IPS DF 4.7 (cell line): Measurements from ENCODE around the gene PRKAR1A.
"Not testable (repeated sequence)": the region's sequence is repeated elsewhere in the genome, so short reads cannot be mapped to it uniquely, and the experiment has no call there.

Experiments
- DNase-seq: peaks from one replicate; pipeline ENCODE4 v3.0.0-alpha.2; 2013; ENCODE audit warnings: low spot score; ENCODE audit errors: extremely low read depth

Gene PRKAR1A

DNA sequence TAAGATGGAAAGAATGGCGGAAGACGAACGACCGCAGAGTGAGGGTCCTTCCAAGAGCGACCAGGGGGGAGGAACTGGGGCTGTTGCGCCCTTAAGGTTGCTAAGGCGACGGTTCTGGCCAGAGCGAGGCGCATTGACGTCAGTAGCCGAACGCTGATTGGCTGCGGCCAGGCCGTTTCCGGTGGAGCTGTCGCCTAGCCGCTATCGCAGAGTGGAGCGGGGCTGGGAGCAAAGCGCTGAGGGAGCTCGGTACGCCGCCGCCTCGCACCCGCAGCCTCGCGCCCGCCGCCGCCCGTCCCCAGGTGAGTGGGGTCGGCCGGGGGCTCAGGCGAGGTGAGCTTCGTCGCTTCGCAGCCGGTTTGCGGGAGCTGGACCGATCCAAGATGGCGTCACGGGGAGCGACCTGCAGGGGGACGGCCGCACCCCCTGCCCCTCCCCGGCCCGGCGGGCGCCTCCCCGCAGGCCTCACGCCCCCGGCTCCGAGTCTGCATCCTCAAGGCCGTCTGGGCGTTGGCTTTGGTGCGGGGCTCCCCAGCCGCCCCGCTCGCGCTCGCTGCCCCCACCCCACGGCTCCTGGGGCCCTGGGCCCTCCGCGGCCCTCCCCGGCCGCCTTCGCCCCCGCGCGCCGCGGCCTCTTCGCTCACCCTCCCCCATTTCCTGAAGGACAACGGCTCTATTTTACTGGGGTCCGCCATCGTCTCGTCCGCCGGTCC lies at the start of gene PRKAR1A:
Gene PRKAR1A, plus strand, starts transcription at position 184 of the 713 bp plus-strand sequence. CDS start 2,970 bp downstream, outside the sequence.
- peak; percentile 71 for DNase-seq

DNA sequence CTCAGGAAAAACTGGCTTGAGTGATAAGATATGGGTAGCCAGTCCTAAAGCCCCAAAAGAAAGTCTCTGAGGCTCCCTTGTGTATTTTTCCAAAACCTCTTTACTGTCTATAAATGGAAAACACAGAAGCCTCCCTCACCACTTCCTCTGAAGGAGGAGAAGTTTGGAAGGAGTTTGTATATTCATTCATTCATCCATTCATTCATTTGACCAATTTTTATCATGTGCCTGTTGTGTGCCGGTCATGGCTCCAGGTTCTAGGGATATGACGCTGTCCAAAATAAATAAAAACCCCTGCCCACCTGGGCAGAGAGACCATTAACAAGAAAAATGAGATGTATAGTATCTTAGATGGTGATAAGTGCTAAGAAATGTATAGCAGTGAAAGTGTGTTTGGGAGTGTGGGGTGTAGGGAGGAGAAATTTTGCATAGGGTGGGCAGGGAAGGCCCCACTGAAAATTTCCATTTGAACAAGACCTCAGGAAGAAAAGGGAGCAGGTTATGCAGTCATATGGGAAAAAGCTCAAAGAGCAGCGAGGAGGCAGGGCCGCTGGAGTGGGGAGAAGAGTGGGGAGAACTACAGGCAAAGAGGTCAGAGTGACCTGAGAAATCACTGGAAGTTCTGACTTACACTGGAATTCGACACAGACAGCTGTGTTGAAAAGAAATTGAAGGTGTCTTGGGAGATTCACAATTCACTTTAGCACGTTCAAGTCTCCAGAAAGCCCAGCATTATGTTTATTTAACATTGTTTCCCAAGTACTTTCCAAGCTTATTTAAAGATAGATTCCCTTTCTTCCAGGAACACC lies 48.8 kb upstream of the PRKAR1A start:
- no peak for DNase-seq

DNA sequence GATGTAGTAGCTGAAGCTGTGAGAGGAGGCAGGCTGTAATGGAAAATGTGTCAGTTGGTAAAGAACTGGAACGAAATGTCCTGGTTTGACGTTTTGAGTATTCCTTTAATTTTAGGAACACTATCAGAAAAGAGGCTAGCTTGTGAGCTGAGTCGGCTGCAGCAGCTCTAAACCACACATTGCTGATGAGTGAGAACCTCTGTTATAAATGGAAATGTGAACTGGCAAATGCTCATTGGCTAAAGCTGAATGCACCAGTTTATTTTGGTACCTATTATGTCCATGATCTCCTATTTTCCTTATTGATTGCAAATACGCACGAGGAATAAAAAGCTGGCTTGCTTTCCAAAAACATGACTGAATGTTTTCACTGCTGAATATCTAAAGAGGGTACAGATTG lies 43.9 kb upstream of the PRKAR1A start:
- no peak for DNase-seq

DNA sequence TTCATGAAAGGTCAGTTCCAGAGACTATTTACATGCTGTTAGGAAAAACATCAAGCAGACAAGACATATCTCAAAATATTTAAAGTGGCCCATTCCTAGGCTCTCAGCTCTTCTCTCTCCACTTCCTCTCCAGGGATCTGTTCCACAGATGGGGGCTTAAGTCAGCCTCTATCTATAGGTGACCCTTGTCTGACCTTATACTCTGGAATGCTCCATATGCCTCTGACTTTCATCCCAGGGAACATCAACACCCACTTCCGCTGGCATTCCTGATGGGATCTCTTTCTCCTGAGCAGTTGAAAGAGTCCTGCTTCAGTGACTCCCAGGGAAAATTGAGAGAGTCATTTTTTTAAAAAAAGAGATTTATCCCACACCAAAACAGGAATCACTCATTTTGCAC lies 43.4 kb upstream of the PRKAR1A start:
- DNase-seq, result no peak

DNA sequence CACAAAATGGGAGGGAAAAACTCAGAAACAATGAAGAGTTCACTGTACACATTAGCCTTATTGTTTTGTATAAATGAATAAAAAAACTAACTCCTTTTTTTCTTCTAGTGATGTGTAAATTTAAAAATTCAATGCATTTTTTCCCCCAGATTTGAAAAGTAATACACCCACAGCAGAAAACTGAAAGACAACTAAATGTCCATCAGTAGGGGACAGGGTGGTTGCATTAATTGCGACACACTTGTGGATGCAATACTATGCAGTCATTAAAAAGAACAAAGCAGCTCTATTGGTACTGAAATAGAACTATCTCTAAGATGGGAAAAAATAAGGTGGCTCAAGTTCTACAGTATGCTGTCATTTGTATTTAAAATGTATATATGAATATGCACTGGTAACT lies 41.3 kb upstream of the PRKAR1A start:
- no peak for DNase-seq

DNA sequence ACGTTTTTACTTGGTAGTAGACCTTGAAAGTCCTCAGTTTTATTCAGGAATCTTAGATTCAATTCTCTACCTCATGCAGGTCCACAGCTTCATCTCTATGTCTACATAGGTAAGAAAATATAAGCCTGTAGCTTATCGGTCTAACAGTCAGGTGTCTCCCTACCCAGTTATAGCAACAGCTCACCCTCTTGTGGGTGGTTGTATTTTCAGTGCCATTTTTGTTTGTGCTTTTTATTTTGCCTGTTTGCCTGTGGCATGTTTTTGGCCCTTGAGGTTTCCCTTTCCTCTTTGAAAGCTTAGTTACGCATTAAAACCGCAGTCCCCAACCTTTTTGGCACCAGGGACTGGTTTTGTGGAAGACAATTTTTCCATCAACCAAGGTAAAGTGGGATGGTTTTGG lies 31.3 kb upstream of the PRKAR1A start:
- DNase-seq, result no peak

DNA sequence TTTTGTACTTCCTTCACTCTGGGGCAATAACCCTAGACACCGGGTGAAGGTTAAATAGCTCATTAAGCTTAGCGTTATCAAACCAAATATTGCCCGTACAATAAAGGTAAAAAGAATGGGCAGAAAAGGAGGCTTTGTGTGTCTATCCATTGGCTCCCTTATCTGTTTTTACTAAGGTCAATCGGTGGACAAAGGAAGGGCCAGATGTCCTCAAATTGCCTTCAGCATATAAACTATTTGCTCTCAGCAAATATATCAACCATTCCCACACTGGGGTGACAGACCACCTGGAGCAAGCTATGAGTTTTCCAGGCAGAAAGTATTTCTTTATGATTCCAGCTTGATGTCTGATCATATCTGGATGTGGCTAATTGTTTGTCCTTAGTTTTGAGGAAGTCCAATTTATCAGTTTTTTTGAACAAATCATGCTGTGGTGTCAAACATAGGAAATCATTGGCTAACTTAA lies 29.6 kb upstream of the PRKAR1A start:
- DNase-seq, result no peak

DNA sequence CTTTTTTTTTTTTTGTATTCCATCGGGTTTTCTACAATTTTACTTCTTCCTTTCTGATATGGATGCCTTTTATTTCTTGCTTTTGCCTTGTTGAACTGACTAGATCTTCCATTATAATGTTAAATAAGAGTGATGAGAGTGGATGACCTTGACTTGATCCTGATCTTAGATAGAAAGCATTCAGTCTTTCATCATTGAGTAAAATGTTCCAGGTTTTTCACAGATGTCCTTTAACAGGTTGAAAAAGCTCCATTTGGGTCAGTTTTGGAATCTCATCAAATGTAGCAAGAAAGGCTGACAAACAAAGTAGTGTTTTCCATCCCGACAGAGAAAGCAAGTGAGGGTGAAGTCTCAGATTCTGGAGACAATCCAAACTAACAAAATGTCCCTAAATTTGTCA lies 27.8 kb upstream of the PRKAR1A start:
- DNase-seq, result no peak

DNA sequence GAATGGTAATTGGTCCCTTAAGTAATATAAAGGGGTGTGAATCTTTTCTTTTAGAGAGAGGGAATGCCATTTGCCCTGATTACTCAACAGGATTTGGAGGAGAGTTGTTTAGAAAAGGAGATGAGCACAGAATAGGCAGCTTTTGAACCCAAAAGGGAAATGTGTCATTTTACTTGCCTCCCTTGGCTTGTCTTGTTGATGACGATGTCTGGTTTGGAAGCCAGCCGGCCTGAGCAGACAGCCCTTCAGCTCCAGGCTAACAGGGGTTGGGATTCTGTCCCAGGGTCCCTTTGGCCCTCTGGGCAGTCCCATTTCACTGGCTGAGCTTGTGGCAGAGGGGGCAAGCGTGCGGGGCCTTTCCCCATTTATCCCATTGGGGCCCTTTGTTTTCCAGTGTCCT lies 22.3 kb upstream of the PRKAR1A start:
- no peak for DNase-seq

DNA sequence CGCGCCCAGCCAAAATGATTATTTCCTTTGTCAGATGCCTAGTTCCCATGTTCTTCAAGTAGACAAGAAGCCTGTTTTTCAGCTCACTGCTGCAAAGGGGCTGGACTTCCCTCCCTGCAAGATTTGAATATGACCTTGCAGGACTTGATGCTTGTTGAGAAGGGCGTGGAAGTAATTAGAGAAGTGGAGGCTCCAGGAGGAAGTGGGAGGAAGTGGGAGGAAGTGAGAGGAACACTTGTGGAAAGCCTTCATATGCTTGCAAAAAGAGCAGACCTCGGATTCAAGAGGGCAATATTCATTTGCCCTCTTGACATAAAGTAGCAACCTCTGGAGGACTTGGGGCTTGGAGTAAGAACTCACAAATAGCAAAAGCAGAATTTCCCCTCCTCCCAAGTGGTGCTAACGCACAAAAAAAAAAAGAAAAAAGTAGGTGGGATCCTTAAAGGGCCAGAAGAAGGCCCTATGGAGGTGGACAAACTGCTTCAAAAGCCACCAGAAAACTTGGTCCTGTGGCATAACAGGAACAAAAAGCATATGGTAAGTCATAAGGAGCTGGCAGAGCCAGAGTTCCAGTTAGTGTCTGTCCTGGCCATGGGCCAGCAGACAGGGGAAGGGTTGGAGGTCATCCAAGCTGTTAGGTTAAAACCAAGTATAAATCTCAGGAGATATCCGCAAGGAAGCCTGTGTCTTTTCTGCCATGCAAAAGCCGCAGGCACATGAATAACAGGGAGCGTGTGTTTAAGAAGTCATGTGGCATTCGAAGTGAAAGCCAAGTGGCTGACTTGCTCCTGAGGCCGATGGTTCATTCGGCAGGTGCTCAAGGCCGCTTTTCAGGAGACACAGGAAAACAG lies 20.6 kb upstream of the PRKAR1A start:
- no peak for DNase-seq

DNA sequence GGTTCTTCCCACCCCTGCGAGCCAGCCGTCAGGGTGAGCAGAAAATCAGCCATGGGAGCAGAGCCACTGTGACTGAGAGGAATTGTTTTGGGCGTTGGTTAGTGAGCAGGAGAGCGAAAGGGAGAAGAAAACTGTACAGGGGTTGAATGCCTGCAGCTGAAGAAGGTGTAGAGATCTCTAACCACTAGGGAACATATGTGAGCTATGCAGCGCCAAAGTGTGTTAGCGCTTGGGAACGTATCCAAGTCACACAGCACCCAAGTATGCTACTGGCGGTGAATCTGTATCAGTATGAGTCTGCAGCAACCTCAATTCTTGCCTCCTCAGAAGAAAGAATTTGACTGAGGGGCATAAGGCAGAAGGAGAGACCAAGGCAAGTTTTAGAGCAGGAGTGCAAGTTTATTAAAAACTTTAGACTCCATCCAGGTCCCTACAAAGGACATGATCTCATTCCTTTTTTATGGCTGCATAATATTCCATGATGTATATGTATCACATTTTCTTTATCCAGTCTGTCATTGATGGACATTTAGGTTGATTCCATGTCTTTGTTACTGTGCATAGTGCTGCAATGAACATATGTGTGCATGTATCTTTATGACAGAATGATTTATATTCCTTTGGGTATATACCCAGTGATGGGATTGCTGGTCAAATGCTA lies 19.7 kb upstream of the PRKAR1A start:
- DNase-seq, result not testable (repeated sequence)

DNA sequence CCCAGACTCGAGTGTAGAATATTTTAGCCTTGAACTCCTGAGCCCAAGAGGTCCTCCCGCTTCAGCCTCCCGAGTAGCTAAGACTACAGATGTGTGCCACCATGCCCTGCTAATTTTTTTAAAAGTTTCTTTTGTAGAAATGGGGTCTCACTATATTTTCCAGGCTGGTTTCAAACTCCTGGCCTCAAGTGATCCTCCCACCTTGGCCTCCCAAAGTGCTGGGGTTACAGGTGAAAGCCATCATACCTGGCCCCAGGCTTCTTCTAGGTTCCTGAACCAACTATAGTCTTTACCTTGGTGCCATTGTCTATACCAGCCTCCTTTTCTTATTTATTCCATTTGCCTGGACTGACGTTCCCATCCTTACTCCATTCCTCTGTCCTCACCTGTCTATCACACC lies 17.1 kb upstream of the PRKAR1A start:
- no peak for DNase-seq

DNA sequence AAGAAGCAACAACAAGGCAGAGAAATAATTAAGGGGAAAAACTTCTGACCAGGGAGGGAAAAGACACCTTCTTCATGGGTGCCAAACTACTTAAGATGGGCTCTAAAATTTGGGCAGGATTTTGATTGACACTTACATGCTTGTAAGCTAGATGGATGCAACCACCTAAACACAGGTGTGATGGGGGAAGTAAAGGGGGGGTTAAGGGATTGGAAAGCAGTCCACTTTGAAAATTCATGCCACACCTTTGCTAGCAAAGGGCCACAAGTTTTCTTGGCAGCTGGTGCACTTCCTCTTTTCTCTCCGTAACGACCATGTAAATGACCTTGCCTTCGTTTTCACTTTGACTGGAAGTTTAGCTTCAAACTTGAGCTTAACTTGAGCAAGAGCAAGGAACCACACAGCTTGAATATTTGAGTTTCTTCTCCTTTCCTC lies 14.3 kb upstream of the PRKAR1A start:
- DNase-seq, result no peak

DNA sequence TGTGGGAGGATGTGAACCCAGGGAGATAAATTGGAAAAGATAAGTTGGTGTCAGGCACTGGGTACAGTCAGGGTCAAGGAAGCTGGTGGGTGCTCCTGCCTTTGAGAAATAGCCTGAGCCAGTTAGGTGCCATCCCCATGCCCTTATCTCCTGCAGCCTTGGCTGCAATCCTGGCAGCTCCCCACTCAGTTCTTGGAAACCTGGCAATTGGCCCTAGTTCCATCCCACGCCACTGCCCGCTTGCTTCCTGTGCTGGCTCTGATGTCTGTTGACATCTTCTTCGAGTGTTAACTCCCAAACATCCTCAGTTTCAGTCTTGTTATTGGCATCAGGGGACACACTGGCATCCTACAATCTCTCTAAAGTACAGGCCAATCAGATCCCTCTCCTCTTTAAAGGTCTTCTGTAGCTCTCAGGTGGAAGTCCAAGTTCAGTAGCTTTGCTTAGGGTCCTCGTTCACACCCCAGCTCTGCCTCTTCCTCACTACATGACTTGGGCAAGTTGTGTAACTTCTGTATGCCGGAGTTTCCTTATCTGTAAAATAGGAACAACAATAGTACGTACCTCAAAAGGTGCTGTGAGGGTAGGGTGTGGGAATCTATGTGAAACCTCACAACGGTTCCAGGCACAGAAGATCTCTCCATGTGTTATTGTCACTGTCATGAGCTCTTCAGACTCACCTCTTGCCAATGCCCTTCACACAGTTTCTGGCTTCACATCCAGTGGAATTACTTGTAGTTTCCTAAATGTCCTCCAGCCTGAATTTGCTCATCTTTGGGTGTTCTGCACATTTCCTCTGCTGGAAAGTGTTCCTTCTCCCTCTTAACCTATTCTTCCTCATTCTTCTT lies 13.5 kb upstream of the PRKAR1A start:
- DNase-seq, result no peak

DNA sequence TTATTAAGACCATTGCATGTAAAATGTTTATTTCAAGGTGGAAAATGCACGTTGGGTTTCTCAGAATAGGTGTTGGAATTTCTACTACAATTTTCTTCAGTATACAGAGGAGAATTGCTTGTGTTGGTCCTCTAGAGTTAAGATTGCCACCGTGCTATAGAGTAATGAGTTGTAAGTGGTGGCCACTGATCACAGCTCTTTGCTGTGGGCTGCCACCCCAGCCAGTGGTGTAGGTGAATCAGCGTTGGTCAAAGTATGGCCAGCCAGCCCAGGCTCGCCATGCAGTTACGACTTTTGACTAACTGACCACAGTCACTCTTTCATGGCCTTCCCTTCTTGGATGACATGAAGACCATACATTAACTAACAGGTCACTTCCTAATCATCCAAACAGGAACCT lies 12.6 kb upstream of the PRKAR1A start:
- DNase-seq, result no peak

DNA sequence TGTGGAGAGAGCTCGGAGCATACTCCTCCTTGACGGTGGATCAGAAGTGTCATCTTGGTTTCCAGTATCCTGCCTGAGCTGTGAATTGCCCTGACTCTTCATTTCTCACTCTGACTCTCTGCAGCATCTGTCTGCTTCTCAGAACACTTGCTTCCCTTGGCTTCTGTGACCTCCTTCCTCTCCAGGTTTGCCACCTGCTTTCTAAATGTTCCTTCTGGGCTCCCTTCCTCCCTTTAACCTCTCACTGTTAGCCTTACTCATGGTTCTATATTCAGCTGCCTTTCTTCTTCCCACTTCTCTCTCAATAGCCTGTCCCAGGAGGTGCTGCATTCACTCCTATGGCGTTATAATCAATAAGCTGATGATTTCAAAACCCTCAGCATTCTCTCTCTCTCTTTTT lies 11.2 kb upstream of the PRKAR1A start:
- DNase-seq, result no peak

DNA sequence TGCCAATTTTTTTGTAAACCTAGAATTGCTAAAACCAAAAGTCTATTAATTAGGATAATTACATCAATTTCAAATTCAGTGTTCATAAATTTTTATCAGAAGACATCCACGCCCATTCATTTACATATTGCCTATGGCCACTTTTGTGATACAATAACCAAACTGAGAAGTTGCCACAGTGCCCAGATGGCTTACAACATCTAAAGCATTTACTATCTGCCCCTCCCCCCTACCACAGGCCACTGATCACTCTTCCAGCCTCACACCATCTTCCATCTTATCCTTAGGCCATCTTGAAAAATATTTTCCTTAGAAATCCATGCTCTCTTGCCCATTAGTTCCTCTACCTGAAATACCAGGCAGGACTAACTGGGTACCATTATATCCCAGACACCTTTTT lies 6.3 kb upstream of the PRKAR1A start:
- DNase-seq, result no peak

DNA sequence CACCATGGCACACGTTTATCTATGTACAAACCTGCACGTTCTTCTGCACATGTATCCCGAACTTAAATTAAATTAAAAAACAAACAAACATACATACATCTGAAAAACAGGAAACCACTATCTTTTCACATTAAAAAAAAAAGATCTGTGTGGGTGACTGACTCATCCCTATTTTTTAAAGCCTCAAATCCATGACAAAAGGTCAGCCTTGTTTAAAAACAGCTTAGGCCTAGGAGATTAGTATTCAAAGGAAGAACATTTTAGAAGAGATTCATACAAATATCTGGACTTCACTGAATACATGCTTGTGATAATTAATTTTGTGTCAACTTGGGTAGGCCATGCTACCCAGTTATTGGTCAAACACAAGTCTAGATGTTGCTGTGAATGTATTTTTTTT lies 4.7 kb upstream of the PRKAR1A start:
- DNase-seq, result no peak

DNA sequence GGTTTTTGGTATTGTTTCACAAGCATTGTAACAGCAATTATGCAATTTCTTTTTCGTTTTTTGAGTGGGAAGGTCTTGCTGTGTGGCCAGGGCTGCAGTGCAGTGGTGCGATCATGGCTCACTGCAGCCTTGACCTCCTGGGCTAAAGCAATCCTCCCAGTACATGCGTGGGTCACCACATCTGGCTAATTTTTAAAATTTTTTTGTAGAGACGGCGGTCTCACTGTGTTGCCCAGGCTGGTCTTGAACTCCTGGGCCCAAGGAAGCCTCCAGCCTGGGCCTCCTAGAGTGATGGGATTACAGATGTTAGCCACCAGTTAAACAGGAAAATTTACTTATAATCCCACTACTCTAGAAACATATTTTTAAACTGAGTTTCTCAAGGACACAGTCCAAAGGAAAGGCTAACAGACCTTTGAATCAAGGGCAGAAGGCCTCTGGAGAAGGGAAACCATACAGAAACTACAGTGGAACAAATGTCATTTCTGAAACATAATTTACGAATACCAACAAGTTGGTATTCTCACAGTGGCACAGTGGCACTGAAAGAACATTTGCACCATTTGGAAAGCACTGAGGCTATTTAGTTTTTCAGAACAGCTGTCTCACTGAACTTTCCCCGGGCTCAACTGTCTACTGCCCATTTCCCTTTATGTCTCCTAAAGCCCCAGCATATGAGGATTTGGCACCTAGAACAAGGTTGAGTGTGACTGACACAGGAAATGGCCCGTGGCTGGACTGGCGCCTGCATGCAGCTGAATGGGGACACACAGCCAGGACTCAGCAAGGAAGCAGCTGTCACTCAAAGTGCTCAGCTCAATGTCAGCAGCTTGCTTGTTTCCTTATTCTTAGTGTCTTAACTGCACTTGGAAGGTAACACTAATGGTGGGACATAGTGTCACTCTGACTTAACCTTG lies 2.8 kb upstream of the PRKAR1A start:
- no peak for DNase-seq
